DMS79 (cell line): ENCODE data around the gene CFAP61.
A peak's percentile ranks its signal among the peaks of the same experiment; 100 is the strongest.

Experiments
- DNase-seq: peaks from one replicate; lab custom pipeline; 2025; lab: John Stamatoyannopoulos, UW

Gene CFAP61

GRCh38 chr20:20398123-20398522 is 345.8 kb downstream of the CFAP61 start:
- DNase-seq, result no peak

- no peak for DNase-seq
These were observed 347.5 kb downstream of the CFAP61 start for GRCh38 chr20:20399531-20400500.

GRCh38 chr20:20401991-20402390 is 349.7 kb downstream of the CFAP61 start:
- no peak for DNase-seq

GRCh38 chr20:20404633-20405032 is 352.3 kb downstream of the CFAP61 start:
- DNase-seq, result no peak

- peak; percentile 31 for DNase-seq
These were observed 353.3 kb downstream of the CFAP61 start for GRCh38 chr20:20405623-20406022.

GRCh38 chr20:20406306-20406705 is 354.0 kb downstream of the CFAP61 start:
- no peak for DNase-seq

- DNase-seq, result peak; percentile 12
These were observed 355.8 kb downstream of the CFAP61 start for GRCh38 chr20:20407891-20408805.

- DNase-seq, result no peak
These were observed 357.0 kb downstream of the CFAP61 start for GRCh38 chr20:20409331-20409730.
